HG02623 (cell line): ENCODE data around the gene SLC25A34.

Experiments
- ATAC-seq: cut with Tn5 transposase; IDR thresholded peaks from one replicate; pipeline ENCODE4 v1.9.1; 2021; ENCODE audit warnings: moderate library complexity; ENCODE audit not compliant: unreplicated experiment

The SLC25A34 gene

DNA sequence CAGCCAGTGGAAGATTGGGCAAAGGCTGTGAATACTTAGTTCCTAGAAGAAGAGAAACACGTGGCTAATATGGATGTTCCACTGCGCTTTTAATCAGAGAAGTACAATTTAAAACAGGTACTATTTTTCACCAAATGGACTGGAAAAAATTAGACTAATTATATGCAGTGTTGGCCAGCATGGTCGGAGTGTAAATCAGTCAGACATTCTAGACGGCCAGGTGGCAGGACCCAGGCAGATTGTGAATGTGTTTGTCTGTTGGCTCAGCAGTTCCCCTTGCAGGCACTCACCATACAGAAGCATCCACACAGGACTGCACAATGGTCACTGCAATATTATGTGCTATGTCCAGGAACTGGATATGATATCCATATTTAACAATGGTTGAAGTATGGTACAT lies 23.9 kb upstream of the SLC25A34 start:
- ATAC-seq: no peak

DNA sequence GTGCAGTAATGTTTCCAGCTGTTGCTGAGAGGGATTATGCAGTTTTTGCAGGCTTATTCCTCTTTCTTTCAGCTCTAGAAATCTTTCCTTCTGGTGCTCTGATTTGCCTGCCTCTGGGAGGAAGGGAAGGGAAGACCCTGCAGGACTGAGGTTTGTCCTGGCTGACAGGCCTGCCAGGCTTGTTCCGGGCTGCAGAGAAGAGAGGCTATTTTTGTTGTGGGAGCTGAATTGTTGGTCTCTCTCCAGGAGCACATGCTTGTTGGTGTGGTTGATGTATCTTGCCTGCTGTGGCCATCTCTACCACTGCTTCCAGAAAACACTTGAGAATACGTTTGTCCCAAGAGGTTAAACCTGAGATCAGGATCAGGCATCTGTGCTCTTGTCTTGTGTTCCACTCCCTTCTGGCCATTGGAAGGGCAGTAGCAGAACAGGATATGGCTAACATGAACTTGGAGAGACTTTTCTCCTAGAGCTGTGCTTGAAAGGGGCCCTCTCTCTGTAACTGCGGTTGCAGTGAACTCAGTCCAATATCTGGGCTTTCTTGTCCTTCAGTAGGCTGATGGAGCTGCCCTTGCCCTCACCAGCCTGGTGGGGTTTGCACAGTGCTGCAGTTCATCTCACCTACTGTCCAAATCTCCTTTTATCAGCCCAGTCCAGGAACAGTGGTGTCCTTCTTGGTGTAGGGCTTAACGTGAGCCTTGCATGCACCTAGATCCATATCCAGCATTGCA lies 21.5 kb upstream of the SLC25A34 start:
- ATAC-seq: no peak

DNA sequence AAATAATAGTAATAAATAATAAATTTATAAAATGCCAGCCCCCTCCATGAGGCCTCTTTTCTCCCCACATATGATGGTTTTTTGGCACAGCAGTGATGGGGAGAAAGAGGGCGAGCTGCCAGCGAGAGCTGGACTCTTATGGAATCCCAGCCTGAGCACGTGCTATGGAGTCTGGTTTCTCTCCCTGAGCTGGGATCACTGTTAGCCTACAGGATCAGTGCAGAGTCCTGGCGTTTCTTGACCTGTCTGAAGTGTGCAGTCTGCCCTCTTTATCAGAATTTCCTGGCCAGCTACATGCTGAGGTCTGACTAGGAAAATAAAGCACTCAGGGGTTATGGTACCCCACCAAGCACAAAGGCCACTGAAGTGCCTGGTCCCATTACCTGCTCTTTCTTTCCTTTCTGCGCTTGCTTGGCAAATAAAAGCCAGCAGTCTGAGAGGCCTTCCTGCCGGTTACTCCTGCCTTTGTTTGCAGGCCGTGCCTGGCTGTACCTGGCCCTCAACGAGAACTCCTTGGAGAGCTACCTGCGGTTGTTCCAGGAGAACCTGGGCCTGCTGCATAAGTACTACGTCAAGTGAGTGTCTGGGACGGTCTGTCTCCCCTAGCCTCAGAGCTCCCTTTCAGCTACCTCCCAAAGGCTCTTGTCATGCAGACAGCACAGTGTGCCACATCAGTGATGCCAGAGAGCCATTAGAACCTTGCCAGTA lies 18.5 kb upstream of the SLC25A34 start:
- ATAC-seq: no peak

DNA sequence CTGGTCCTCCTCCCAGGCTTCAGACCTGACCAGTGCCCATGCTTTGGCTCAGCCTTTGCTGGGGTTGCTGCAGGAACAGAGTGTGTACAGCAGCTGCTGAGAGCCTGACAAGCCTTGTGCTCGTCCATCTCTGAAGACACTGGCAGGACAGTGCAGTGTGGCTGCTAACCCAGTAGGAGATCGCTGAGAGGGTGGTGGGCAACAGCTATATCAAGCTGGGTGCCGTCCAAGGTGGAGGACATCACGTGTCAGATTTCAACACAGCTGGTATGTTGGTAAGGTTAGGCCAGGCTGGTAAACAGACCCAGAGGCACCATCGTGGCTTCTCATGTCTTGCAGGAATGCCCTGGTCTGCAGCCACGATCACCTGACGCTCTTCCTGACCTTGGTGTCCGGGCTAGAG lies 17.9 kb upstream of the SLC25A34 start:
- ATAC-seq: no peak

DNA sequence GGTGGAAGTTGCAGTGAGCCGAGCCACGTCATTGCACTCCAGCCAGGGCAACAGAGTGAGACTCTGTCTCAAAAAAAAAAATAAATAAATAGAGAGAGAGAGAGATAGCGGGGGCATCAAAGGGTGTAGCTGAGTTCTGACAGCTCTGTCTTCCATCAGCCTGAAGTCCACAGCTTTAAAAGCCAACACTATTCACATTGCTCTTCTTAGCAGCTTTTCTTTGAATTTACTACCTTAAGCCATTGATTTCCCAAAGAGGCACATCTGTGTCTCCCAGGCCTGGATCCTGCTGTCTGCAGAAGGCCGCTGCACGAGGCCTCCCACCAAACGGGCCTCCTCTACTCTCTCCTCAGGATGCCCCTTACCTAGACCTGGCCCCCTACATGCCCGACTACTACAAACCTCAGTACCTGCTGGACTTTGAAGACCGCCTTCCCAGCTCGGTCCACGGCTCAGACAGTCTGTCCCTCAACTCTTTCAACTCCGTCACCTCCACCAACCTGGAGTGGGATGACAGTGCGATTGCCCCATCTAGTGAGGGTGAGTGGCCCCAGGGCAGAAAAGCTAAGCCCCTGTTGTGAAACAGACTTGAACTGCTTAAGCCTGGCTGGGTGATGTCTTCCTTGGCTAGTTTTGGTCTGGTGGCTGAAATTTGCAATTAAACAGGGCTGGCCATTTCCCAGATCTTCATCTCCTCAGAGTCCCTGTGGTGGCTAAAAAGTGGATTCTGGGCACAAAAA lies 16.5 kb upstream of the SLC25A34 start:
- ATAC-seq: no peak

DNA sequence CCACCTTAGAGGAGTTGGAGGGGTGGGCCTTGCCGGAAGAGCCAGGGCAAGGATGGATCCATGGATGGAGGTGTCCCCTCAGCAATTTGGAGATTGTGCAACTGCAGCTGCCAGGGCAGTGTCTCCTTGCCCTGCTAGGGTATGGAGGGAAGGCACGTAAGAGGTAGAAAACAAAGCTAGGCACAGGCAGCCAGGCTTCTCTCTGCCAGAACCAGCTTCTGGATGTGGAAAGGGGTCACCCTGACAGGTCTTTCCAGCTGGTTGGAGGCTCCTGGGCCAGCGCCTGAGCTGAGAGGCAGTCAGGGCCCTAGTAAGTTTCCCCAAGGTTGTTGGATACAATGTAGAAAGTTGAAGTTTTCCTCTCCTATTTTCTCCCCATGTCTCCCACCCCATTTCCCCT lies 15.2 kb upstream of the SLC25A34 start:
- ATAC-seq: no peak

DNA sequence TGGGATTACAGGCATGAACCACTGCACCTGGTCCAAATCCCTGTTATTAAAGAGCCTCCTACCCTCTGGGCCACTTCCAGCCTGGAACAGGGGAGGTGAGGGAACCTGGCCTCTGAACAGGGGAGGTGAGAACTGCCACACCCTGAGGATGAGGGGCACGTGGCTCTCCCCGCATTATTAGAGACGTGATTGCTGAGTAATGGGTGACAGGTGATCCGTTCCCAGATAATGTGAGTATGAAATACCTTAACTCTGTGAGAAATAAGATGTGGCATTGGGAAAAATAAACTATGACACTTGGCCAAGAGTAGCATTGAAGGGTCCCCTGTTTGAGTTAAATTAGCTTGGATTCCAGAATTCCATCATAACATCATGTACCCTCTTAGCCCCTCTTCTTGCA lies 13.6 kb upstream of the SLC25A34 start:
- ATAC-seq: no peak

DNA sequence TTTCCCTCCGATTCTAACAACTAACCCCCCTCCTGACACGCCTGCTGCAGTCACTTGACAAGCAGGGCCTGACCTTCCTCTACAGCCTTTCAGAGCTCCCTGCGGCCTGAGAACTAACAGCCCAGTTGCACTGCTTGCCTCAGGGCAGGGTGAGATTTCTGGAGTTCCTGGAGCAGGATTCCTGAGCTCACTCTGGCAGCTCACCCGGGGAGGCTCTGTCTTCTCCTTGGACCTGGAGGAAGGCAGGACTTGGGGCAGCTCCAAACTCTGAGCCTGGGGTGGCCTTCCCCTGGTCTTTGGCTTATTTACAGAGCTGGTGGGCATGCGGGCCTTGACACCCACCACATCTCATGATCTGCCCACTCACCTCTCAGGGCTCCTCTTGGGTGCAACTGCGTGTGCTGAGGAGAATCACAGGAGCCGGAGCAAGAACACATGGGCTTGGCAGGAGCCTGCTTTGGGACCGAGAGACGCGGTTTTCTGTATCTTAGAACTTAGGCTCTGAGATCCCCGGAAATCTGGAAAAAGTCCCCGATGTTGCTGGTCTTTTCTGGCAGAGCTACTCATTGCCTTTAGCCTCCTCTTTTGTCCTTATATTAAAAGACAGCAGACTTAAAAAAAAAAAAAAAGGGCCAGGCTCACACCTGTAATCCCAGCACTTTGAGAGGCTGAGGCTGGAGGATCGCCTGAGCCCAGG lies 13.1 kb upstream of the SLC25A34 start:
- no peak for ATAC-seq

DNA sequence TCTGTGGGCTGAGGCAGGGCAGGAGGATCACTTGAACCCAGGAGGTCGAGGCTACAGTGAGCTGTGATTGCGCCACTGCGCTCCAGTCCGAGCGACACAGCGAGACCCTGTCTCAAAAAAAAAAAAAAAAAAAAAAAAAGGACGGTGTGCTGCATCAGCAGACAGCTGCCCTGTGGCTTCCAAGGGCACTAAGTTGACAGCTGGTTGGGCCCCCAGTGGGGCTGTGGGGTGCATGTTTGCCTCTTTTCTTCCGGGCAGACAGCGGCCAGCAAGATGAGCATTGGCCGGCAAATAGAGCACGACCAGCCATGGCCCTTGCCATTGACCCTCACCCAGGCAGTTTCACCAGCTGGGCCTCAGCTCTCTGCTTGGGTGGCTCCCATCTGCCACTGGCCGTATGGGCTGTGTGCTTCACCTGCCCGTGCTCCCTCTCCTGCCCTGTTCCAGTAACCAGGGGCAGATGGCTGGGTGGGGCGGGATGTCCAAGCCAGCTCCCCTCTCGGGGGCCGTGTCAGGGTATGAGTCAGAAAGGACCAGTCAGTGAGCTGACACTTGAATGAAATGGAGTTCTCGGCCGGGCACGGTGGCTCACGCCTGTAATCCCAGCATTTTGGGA lies 12.3 kb upstream of the SLC25A34 start:
- no peak for ATAC-seq

DNA sequence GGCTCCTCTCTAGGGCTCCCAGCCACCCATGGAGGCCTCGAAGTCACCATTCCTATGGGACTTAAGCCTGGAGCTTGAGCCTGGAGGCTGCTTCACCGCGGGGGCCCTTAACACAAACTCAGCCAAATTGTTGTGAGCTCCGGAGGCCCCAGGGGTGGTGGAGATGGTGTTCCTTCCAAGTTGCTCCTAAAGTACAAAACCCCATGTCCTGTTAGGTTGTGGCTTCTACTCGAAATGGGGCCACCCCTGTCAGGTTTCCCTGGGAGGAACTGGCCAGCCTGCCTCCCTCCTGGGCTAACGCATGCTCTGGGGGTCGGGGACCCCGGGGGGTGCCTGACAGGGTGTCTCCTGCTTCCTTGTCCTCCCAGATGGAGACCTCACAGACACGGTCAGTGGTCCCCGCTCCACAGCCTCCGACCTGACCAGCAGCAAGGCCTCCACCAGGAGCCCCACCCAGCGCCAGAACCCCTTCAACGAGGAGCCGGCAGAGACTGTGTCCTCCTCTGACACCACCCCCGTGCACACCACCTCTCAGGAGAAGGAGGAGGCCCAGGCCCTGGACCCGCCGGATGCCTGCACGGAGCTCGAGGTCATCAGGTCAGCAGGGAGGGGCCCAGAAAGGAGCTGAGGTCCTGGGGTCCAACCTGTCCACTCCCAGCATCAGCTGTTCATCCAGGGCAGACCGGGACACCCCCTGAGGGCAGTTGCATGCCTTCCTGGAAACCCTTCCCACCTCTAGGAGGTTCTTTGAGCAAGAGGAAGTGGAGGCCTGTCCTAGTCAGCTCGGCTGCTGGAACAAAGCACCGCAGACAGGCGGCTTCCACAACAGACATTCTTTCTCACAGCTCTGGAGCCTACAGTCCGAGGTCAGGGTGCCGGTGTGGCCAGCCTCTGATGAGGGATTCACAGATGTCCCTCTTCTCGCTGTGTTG lies 10.8 kb upstream of the SLC25A34 start:
- no peak for ATAC-seq

DNA sequence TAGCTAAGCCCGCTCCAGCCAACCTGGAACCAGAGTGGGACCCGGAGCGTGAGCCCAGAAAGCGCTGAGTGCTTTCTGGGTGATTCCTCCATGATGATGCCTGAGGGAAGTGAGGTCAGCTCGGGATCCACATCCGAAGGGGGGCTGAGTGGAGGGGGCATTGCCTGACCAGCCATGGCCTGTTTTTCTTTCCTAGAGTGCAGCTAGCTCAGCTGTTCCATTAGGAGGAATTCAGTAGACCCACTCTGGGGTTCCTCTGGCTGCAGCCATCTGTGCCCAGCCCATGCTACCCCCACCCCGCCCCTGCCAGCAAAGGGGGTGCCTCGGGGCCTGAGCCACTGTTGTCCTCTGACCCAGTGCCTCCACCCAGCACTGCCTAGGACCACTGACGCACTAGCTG lies 9.6 kb upstream of the SLC25A34 start:
- no peak for ATAC-seq

DNA sequence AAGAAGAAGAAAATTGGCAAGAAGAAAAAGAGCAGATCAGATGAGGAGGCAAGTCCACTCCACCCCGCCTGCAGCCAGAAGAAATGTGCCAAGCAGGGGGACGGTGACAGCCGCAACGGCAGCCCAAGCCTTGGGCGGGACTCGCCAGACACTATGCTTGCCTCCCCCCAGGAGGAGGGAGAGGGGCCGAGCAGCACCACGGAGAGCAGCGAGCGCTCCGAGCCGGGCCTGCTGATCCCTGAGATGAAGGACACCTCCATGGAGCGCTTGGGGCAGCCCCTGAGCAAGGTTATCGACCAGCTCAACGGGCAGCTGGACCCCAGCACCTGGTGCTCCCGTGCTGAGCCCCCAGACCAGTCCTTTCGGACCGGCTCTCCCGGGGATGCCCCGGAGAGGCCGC lies 9.0 kb upstream of the SLC25A34 start:
- ATAC-seq: no peak

DNA sequence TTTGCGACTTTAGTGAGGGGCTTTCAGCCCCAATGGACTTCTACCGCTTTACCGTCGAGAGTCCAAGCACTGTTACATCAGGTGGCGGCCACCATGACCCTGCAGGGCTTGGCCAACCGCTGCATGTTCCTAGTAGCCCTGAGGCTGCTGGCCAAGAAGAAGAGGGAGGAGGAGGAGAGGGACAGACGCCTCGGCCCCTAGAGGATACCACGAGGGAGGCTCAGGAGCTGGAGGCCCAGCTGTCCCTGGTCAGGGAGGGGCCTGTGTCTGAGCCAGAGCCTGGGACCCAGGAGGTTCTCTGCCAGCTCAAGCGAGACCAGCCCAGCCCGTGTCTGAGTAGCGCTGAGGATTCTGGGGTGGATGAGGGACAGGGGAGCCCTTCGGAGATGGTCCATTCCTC lies 8.6 kb upstream of the SLC25A34 start:
- ATAC-seq: no peak

DNA sequence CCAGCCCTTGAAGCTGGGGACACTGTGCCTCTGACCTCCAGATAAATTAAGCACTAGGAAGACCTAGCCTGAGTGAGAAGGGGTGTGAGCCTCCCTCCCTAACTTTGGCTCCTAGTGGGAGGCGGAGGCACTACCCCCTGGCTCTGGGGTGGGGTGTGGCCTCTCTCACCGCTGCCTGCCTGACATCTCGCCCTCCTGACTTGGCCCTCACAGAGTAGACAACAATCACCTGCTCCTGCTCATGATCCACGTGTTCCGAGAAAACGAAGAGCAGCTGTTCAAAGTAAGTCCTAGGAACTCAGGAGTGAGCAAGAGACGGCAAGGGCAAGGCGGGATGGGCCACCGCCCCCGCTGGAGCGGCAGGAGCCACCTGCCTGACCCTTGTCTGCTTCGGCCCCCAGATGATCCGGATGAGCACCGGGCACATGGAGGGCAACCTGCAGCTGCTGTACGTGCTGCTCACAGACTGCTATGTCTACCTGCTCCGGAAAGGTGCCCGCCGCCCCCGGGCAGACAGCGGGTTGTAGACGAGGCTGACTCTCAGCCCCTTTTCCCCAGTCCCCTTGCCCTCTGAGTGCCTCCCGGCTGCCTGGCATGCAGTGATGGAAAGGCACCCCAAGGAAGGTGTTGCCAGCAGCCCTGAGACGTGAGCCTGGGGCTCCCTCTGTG lies 8.1 kb upstream of the SLC25A34 start:
- ATAC-seq: no peak

DNA sequence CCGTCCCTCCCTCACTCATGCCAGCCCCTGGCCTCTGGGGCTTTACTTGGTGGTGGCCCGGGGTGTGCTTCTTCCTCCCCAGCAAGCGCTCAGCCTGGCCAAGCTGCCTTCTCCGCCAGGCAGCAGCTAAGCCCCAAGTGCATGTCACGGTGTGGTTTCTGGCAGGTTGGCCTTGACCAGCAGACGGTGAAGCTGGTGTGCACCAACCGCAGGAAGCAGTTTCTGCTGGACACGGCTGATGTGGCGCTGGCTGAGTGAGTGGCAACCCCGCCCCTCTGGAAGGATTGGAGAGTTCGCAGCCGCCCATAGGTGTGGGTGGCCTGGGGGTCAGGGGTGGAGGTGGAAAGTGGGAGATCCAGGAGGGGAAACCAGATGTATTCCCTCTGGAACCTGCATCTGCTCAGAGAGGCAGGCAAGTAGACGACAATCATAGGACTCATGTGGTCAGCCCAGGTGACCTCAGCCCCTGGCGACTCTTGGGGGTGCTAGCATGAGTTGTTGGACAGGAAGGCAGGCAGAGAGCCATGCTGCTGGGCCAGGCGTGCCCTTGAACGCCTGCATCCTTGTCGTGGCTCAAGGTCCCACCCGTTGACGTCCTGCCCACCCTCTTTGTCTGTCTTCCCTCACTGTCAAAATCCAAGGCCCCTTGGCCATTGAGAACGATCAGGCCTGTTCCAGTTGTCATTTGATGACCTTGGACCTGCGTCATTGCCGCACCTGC lies 7.0 kb upstream of the SLC25A34 start:
- ATAC-seq: no peak

DNA sequence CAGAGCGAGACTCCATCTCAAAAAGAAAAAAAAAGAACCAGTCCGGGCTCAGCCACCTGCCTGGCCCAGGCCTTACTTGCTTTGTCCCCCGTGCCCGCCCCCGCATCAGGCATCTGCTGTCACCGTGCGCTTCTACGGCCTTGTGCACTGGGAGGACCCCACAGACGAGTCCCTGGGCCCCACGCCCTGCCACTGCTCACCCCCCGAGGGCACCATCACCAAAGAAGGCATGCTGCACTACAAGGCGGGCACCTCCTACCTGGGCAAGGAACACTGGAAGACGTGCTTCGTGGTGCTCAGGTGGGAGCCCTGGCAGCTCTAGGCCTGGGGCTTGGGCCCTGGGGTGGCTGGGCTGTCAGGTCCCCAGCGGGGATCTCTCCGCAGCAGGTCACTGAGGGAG lies 5.6 kb upstream of the SLC25A34 start:
- no peak for ATAC-seq

DNA sequence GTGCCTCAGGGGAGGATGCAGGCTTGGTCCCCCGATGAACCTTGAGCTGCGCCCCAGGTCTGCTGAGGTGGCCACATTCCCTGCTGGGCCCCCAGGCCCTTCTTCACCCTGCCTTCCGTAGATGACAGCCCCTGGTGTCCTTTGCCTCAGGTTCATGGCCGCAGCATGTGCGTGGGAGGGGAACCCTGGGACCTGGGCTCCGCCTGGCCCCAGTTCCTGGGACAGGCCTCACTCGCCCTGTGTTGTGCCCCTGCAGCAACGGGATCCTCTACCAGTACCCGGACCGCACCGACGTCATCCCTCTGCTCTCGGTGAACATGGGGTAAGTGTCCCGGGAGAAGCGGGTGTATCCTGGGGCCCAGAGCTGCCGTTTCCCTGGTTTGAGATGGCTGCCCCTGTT lies 5.1 kb upstream of the SLC25A34 start:
- no peak for ATAC-seq

DNA sequence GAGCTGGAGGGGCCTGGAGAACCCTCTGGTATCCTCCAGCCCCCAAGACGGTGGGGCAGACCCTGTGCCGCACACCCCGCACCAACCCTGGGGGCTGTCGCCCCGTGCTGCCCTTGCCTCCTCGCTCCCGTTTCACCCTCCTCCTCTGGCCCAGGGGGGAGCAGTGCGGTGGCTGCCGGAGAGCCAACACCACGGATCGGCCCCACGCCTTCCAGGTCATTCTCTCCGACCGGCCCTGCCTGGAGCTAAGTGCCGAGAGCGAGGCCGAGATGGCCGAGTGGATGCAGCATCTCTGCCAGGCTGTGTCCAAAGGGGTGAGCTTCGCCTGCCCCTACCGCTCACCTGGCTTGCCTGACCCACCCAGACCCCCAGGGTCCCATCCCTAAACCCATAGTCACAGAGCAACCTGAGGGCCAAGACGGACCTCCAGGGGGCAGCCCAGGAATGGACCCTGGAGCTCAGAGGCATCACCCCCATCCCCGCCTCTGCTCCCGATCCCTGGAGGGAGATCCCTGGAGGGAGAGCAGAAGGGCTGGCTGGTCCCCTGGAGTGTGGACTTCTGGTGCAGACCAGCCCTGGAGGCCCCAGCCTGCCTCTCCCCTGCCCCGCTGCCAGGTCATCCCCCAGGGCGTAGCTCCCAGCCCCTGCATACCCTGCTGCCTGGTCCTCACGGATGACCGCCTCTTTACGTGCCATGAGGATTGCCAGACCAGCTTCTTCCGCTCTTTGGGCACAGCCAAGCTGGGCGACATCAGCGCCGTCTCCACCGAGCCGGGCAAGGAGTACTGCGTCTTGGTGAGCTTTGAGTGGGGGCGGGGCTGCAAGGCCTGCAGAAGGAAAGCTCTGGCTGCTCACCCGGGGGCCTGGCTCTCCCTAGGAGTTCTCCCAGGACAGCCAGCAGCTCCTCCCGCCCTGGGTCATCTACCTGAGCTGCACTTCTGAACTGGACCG lies 4.0 kb upstream of the SLC25A34 start:
- ATAC-seq: no peak
